NCI-H1417 (cell line): ENCODE measurements around the gene SPATA12.

Source experiments
- DNase-seq, 3 experiments: peaks; one replicate each; lab custom pipeline; 2025; lab: John Stamatoyannopoulos, UW

Gene SPATA12

DNA sequence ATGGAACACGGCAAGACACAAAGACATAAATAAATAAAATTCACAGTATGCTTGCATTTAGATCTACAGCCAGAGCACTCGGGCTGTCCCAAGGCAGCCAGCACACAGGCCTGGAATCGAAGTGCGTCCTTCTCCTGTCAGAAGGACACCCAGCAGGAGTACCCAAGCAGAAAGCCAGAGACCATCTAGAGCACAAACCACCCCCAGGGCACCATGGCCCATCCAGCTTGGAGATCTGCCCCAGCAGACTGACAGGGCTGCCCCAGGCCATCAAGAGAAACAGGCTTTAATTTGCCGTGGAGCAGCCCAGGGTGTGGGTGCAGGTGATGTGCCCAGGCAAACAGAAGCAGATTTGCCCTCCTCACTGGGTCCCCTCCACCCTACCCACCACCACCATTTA is 7.8 kb upstream of the SPATA12 start:
- DNase-seq: no peak

DNA sequence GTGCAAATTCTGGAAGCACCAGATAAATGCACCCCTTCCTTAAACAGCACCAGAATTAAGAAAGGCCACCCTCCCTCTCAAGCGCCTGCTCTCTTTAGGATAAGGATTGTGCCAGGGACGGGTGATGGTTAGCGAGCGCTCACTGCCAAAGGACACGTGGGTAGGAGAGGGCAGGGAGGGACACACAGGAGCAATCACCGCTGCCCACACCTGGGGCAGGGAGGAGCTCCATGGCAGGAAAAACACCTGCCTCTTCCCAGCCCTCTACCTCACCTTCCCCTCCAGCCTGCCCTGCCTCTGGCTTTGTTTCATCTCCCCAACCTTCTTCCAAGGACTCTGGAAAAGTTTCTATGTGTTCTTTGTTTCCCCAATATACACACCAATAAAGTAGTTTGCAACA is 7.3 kb upstream of the SPATA12 start:
- DNase-seq: no peak

DNA sequence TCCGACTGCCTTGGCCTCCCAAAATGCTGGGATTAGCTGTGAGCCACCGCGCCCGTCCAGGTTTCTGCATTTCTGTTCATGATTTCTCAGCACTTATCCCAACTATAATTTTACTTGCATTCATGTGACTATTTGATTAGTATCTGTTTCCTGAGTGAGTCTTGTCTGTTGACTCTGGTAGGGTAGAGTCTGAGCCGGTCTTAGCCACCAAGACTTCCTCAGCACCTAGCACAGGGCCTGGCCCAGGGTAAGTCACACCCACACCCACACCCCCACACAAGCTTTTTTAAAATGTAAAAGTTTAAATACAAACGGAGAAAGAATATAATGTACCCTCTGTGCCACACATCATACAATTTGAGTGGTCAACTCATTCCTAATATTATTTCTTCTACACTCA is 3.1 kb upstream of the SPATA12 start:
- DNase-seq: no peak

DNA sequence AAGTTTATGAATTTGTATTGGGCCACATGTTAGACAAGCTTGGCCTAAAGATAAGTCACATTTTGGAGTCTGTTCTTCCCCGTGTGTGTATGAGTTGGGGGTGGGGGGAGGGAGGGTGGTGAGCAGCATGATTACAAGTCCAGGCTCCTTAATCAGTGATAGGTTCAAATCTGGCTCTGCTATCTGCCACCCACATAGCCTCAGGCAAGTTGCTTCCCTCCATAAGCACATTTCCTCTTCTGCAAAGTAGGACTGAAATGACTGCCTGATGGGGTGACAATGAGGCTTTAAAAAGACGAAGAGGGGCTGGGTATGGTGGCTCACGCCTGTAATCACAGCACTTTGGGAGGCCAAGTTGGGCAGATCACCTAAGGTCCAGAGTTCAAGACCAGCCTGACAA is 1.1 kb upstream of the SPATA12 start:
- DNase-seq: no peak

DNA sequence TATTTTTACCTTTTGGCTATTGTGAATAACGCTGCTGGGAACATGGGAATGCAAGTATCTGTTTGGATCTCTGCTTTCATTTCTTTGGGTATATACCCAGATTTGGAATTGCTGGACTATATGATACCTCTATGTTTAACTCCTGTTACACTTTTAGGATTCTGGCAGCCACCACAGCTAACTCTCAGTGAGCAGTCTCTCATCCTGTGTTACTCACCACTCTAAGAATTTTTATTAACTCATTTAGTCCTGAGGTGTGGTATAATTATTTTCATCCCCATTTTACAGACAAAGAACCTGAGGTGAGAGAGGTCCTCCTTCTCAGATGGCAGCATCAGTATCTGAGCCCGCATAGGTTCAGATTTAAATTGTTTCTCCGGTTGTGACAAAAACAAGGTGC is 1.1 kb downstream of the SPATA12 start:
- DNase-seq: no peak

DNA sequence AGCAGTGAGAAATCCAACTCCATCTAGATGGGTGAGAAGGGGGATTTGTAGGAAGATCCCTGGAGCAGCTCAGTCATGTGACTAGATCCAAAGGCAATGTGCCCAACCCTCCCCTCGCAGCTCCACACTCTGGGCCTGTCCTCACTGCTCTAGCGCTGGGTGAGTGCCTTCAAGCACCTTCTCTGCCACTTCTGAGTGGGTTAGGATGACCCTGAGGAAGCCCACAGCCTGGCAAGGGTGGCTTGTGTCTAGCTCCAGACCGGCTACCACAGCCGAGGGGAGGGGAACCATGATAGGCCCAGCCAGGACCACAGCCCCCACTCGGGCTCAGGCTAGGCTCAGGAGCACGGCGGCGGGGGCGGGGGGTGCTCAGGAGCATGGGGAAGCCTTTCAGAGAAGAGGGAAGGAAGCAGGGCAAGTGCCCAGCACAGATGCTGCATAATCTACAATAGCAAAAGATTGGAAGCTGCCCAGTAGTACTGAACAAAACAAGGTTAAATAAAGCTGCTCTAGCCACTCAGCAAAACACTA is 1.7 kb downstream of the SPATA12 start:
- DNase-seq: peak in 1 of 3 experiments; percentile 4

DNA sequence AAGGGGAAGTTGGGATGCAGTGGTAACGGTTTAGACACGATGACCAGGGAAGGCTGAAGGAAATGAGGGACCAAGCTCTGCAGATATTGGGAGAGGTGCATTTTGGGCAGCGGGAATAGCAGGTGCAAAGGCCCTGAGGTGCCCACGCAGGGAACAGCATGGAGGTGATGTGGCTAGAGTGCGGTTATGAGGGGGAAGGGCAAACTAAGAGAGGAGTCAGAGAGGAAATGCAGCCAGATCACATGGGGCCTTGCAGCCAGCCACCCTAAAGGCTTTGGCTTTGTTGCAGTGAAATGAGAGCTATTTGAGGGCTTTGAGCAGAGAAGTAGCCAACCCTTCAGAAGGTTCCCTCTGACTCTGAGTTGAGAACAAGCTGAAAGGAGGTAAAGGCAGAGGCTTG is 2.6 kb downstream of the SPATA12 start:
- no peak for DNase-seq

DNA sequence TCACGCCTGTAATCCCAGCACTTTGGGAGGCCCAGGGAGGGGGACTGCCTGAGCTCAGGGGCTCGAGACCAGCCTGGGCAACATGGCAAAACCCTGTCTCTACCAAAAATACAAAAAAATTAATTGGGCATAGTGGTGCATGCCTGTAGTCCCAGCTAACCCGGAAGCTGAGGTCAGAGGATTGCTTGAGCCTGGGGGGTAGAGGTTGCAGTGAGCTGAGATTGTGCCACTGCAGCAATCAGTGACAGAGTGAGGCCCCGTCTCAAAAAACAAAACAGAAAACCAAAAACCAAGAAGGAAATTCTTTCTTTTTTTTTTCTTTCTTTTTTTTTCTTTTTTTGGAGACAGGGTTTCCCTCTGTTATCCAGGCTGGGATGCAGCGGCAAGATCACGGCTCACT is 3.5 kb downstream of the SPATA12 start:
- no peak for DNase-seq

DNA sequence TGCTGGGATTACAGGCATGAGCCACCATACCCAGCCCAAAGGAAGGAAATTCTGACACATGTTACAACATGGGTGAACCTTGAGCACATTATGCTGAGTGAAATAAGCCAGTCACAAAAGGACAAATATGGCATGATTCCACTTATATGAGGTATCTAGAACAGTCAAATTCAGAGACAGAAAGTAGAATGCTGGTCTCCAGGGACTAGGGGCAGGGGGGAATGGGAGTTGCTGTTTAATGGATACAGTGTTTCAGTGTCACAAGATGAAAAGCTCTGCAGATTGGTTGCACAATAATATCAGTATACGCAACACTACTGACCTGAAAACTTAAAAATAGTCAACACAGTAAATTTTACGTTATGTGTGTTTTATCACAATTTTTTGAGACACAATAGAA is 4.1 kb downstream of the SPATA12 start:
- no peak for DNase-seq

DNA sequence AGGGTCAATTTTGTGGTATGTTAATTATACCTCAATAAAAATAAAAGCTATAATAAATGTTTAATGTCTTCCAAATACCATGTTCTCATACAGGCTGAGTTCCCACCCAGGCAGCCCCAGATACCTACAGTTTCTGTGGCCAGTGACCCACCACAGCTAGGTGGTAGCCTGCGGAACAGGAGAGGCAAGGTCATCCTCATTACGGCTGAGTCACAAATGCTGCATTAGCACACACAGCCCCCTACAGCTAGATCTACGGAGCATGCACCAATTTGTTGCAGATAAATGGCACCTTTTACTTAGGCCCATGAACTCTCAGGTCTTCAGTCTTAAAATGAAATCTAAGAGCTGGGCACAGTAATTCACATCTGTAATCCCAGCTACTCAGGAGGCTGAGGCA is 5.1 kb downstream of the SPATA12 start:
- no peak for DNase-seq

DNA sequence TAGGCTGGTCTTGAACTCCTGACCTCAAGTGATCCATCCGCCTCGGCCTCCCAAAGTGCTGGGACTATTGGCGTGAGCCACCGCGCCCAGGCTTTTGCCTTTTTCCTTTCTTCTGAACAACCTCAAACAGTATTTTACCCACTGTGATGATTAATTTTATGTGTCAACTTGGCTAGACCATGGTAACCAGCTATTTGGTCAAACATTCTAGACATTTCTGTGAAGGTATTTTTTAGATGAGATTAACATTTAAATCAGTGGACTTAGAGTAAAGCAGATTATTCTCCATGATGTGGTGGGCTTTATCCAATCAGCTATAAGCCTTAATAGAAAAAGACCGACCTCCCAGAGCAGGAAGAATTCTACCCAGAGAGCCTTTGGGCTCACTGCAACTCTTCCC is 6.0 kb downstream of the SPATA12 start:
- DNase-seq: no peak

DNA sequence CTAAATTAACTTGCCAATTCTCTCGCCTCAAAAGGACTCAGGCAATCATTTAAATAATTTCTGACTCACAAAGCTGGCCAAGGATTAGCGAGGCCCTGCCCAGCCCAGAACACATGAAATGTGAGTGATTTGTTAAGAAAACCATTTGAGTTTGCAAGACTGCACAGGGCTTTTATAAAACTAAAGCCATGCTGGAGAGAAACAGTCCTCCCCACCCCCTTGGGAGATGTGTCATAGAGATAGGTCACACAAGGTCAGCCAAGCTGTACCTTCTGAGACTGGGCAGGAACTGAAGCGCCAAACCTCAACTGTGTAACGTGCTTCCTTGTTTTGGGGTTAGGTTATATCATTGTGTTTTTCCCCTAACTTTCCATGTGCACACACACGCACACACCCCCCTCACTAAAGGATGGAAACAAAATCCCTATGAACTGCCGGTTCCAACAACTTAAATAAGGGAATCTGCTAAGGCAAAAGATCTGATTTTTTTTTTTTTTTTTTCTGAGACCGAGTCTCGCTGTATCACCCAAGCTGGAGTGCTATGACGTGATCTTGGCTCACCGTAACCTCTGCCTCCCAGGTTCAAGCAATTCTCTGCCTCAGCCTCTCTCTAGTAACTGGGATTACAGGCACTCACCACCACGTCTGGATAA is 8.1 kb downstream of the SPATA12 start:
- DNase-seq: no peak

DNA sequence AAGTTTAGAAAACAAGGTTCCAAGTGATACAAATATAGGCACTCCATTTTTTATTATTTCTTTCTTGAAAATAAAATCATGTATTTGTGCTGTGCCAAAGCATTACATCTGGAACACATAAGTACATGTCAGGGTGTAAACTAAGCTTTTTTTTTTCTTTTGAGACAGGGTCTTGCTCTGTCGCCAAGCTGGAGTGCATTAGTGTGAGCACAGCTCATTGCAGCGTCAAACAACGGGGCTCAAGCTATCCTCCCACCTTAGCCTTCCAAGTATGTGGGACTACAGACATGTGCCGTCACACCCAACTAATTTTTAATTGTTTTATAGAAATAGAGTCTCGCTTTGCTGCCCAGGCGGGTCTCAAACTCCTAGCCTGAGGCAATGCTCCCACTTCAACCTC is 9.0 kb downstream of the SPATA12 start:
- DNase-seq: no peak

DNA sequence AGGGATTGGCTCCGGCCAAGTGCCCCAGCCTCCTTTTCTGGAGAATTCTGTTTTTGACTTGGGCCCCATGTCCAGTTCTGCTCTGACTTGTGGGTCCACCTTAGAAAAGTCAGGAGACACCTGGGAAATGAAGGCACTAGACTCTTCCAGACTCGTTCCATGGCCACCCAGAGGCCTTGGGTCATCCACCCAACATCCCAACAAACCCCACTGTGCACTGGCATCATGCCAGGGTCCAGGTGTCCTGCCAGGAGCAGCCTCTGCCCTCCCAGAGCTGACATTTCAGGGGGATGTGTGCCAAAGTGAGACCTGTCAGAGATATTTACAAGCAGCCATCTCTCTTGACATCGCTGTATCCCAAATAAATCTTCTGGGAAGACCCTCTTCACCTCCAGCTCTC is 13.2 kb downstream of the SPATA12 start:
- no peak for DNase-seq

DNA sequence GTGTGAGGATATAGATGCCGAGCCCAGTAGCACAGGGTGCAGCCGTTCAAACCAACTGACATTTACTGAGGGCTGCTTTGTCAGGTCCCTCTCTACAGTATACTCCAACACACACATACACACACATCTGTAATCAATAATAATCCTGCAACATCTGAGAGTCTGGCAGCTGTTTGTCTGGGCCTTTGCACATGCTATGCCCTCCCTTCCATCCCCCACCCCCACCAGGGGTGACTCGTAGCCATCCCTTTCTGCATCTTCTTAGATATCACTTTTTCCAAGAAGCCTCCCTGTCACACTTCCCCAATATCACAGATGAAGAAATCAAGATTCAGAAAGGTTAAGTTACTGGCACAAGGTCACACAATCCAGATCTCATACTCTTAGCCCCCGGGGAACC is 13.7 kb downstream of the SPATA12 start:
- no peak for DNase-seq

DNA sequence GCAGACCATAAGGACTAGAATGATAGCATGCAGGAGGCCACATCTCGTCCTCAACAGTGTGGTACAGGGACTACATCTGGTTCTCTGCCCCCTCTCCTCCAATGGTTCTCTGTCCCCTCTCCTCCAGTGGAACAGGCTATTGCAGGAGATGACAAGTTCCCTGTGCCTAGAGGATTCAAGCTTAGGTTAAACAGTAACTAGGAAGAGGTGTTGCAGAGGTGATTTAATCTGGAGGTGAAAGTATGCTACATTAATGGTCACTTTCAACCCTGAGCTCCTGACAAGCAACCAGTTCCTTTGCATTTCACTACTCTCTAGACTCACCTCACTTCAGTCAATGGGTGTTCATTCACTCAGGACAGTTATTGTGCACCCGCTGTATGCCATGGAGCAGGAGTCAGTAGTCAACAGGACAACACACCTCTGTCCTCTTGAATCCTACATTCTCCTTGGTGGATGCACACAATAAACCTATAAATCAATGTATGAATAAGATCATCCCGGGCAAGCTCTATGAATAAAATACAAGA is 16.0 kb downstream of the SPATA12 start:
- no peak for DNase-seq

DNA sequence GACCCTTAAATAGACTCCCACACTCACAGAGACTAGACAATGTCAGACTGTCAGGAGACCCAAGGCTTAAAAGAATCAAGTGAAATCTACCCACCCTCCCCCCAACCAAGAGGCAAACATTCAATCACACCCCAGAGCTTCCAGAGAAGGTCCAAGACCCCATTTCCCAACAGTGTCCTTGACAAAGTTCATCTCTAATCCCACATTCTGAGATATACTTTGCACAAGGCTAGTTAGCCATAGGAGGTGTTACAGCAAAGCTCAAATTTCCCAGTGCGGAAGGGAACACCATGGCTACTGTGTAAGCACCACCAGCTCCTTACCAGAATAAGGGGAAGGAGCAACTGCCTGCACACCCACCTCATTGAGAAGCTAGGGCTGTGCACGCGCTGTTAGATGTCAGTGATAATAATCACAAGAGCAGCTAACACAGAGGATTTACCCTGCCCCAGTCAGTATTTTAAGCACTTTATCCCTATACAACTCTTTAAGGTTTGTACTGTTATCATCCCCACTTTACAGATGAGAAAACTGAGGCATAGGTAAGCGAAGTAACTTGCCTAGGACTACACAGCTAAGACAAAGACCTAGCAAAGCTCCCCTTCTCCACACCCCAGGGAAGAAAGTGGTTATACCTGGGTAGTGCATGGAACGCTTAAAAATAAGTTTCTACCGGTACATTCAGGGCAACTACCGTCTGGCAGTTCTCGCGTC is 17.3 kb downstream of the SPATA12 start:
- DNase-seq: no peak

DNA sequence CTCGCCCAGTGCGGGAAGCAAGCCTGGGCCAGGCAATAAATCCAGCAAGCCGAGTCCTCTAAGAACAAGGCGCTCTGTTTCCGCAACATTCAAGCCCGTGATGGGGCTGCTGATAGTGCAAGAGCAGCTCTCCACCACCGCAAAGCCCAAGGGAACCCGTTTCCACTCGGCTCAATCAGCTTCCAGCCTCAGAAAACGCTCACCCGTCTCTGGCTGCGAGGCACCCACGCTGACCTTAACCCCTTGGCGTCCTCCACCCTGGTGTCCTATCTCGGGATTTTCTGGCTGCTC is 17.8 kb downstream of the SPATA12 start:
- DNase-seq: peak; percentile 34 to 77 (median 48)

DNA sequence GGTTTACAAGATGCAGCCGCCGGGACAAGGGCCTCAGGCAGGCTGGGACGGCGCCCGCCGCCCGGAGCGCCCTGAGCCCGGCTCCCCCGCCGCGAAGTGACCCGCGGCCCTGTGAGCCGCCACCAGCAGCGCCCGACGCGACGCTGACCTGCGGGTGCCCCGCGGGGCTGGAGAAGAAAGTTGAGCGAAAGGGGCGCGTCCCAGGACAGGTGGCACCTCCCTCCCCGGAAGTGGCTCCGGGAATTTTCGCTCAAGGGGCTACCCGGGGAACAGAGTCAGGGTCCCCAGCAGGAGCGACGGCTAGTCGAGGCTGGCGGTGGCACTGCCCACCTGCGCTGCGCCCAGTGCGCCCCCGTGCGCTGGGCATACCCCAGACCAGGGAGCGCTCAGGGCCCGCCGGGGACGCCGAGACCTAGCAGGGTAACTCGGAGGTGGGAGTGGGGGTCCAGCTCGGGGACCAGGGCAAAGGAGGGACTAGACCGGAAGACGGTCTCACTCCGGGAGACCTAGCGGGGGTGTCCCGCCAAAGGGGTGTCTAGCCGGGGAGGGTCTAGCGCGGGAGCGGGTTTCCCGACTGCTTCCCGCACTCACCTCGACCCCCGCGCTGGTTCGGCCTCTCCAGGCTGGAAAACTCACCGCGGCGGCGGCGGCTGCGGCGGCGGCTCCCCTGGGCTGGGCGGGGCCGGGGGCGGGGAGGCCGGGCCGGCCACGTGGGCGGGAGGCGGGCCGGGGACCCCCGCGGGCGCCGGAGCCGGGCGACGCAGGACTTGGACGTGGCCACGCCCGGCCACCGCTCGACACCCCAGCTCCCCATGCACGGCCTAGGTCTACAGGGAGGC is 18.4 kb downstream of the SPATA12 start:
- DNase-seq: peak; percentile 52 to 64 (median 64)

DNA sequence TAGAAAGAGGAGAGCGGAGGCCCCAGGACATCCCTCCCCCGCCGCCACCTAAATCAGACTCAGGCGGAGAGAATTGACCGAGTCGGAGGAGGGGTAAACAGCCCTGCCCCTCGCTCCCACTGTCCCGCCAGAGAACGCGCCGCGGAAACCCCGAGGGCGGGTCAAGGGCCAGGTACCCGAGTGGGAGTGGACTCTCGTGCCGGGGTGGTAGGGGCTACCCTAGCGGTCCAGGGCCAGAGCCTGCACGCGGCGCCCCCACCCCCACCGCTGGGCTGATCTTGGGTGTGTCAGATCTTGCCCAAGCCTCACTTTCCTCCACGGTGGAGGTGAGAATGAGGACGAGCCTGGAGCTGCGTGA is 19.0 kb downstream of the SPATA12 start:
- DNase-seq: no peak

DNA sequence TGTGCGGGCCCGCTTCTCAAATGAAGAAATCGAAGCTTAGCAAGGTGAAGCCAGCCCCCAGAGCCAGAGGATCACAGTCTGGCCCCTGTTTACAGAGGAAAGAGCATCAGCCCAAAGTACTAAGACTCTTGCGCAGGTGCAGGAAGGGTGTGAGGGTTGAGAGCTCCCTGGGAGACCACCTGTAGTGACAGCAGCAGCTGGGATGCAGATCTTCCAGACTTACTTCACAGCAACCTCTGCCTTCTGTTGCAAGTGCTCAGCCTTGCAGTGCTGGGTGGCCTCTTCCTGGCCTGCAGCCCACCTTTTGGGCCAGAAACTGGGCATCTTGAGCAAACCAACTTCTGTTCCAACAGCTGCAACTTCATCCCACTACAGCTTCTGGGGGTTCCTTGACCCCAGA is 19.7 kb downstream of the SPATA12 start:
- DNase-seq: peak in 2 of 3 experiments; percentile 13 to 19

DNA sequence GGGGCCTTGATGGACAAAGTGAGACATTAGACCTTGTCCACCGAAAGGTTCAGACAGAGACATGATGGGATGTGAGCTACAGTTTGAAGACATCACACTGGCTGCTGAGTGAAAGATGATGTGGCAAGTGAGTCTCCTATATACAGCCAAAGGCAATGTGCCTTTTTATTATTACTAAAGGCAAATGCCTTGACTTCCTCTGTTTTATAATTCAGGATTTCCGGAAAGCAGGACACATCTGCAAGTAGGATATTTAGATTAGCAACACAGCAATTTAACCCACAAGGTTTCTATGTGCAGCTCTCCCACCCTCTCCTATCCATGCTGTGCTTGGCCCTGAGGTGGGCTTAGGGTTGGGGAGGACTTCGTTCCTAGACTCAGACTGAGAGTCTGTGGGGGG is 20.7 kb downstream of the SPATA12 start:
- no peak for DNase-seq

DNA sequence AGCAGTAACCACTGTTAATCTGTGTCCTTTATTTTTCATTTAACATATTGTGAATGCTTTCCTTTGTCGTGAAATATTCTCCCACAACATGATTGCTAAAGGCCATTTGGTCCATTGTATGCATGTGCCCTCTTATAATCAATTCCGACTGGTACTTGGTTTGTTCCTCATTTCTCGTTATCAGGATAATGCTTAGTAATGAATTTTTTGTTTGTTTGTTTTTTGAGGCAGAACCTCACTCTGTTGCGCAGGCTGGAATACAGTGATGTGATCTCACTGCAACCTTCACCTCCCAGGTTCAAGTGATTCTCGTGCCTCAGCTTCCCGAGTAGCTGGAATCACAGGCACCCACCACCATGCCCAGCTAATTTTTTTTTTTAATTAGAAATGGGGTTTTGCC is 22.0 kb downstream of the SPATA12 start:
- no peak for DNase-seq
